NB4 (cell line): ENCODE data around the gene POLR2L.

Source experiments
- POLR2A ChIP-seq: IDR thresholded peaks from 2 replicates; pipeline ENCODE4 v1.6.1; 2011; ENCODE audit warnings: mild to moderate bottlenecking; ENCODE audit not compliant: insufficient read length; ENCODE audit errors: extremely low read depth
- TF ChIP-seq, protein P1 (sequence below): IDR thresholded peaks from one replicate; pipeline ENCODE4 v1.5.1; 2012; ENCODE audit warnings: low read depth, low read length

DNA sequence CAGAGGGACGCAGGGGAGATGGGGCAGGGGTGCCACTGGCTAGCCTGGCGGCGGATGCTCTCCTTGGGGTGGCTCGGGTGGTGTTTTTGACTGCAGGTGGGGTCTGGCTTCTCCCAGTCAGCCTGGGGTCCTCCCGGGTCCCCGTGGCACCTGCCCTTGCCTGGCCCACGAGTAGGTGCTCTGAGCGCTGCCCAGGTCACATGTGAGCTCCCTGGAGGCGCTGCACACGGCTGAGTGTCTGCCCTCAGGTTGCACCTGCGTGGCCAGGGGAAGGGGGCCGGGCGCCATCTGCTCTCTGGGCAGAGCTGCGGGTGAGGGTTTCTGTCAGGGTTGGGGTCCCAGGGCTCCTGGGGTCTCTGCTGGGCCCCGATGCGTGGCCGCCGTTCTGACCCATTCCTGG is 5.5 kb upstream of the POLR2L start:
- no peak for TF ChIP-seq POLR2A
- TF ChIP-seq, protein P1, sequence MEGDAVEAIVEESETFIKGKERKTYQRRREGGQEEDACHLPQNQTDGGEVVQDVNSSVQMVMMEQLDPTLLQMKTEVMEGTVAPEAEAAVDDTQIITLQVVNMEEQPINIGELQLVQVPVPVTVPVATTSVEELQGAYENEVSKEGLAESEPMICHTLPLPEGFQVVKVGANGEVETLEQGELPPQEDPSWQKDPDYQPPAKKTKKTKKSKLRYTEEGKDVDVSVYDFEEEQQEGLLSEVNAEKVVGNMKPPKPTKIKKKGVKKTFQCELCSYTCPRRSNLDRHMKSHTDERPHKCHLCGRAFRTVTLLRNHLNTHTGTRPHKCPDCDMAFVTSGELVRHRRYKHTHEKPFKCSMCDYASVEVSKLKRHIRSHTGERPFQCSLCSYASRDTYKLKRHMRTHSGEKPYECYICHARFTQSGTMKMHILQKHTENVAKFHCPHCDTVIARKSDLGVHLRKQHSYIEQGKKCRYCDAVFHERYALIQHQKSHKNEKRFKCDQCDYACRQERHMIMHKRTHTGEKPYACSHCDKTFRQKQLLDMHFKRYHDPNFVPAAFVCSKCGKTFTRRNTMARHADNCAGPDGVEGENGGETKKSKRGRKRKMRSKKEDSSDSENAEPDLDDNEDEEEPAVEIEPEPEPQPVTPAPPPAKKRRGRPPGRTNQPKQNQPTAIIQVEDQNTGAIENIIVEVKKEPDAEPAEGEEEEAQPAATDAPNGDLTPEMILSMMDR = no peak
